Metanephros (tissue), 2 donors: Measurements from ENCODE around the gene ARMH4. TPM values are rescaled to one million over a fixed set of nuclear protein-coding genes. Genes with fewer than 3 reads are reported as not detected.

Source experiments
- small RNA-seq: library from RNA; depleted of rRNA; stranded (forward); fragments of <200 nt; gene quantifications from one replicate; pipeline ENCODE3, GENCODE V24; 2014; ENCODE audit warnings: low replicate concordance
- total RNA-seq: library from RNA; depleted of rRNA; stranded (reverse); fragments of >200 nt; gene quantifications from one replicate; pipeline ENCODE4 v1.2.3, GENCODE V29; 2014

Gene ARMH4, protein sequence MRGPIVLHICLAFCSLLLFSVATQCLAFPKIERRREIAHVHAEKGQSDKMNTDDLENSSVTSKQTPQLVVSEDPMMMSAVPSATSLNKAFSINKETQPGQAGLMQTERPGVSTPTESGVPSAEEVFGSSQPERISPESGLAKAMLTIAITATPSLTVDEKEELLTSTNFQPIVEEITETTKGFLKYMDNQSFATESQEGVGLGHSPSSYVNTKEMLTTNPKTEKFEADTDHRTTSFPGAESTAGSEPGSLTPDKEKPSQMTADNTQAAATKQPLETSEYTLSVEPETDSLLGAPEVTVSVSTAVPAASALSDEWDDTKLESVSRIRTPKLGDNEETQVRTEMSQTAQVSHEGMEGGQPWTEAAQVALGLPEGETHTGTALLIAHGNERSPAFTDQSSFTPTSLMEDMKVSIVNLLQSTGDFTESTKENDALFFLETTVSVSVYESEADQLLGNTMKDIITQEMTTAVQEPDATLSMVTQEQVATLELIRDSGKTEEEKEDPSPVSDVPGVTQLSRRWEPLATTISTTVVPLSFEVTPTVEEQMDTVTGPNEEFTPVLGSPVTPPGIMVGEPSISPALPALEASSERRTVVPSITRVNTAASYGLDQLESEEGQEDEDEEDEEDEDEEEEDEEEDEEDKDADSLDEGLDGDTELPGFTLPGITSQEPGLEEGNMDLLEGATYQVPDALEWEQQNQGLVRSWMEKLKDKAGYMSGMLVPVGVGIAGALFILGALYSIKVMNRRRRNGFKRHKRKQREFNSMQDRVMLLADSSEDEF
- total RNA-seq: 38.0 TPM

DNA sequence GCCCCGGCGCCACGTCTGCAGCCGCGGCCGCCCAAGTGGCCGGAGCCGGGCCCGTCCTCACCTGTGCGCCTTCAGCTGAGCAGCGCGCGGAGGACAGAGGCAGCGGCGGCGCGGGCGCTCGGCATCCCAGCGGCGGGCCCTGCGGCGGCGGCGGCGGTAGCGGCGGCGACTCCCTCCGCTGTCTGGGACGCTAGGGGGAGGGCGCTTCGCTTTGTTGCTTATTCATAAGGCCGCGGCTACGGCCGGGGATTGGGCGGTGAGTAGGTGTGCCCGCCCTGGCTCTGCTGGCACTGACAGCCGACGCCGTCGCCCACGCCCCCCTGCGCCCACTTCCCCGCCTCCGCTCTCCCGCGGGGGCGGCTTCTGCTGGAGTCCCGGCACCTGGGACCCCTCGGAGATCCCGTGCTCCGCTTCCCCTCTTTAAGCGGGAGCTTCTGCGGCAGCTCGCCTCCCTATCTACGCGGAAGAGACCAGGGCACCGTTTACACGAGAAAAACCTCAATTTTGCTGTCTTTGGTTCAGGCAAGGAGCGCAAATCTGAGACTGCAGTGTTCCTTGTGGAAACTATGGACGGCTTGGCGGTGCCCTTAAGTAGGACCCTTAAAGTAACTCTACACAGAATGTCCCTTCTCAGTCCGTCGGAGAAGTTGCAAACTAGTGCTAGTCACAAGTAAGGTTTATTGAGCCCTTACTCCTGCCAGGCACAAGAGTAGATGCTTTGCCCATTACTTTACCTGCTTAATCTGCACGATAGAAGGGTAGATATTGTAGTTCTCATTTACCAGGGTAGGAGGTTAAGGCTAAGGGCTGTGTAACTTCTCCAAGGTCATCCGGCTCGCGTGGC is at the start of gene ARMH4:
ARMH4 (minus strand) TSS at position 200 of the 844 bp plus-strand sequence. CDS start 12,855 bp downstream, outside the sequence.

DNA sequence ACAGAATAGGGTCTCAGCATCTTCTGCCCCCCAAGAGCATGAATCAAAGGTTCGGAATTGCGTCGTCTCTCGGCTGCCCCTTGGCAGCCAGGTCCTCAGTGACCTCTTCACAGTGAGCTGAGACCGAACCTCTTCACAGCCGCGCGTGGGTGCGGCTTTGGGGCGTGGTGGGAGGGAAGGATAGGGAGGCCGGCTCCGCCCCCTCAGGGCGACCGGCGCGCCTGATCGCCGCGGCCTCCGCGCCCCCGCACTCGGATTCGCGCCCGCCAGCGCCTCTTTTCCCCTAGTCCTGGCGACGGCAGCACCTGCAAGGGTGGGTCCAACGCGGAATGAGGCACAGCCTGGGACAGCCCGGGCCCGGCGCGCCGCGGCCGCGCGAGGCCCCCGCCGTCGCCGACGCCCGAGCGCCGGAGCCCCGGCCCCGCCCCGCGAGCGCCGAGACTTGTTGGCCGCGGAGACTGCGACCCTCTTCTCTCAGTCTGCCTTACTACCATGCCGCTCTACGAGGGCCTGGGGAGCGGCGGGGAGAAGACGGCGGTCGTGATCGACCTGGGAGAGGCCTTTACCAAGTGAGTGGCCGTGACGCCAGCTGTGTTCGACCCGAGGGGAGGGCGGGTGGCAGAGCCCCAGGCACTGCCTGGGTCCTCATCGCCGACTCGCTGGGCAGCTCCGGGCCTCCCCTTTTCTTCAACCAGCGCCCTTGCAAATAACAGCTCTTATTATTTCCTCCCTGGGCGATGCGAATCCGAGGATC is 47.9 kb upstream of the ARMH4 start, which contains the start of gene ACTR10:
ACTR10 (plus strand) TSS at position 424 of the 754 bp plus-strand sequence; CDS start at position 493, 69 bp downstream.

Small RNA genes within 50 kb of the gene (small RNA-seq; reads per million reads assigned to genes)
- not detected for gene RN7SL598P

Other genes with a start within 250 kb of the ARMH4 start
- 46.0 TPM for gene ACTR10, start 47.9 kb upstream of the ARMH4 start, total RNA-seq
- gene PSMA3, start 92.6 kb upstream of the ARMH4 start, total RNA-seq: 46.1 TPM
- 21.1 TPM for gene ARID4A, start 146.3 kb upstream of the ARMH4 start, total RNA-seq
- not detected for gene TOMM20L, start 243.7 kb upstream of the ARMH4 start, total RNA-seq